CD4-positive, alpha-beta T cell treated with Interleukin-10 for 1 hour (primary cell): Measurements from ENCODE around the gene CD59.
"Not testable (repeated sequence)": the region's sequence is repeated elsewhere in the genome, so short reads cannot be mapped to it uniquely, and the experiment has no call there.

Experiments used
- DNase-seq: peaks from one replicate; pipeline ENCODE4 v3.0.0-alpha.2; 2020

The CD59 gene

DNA sequence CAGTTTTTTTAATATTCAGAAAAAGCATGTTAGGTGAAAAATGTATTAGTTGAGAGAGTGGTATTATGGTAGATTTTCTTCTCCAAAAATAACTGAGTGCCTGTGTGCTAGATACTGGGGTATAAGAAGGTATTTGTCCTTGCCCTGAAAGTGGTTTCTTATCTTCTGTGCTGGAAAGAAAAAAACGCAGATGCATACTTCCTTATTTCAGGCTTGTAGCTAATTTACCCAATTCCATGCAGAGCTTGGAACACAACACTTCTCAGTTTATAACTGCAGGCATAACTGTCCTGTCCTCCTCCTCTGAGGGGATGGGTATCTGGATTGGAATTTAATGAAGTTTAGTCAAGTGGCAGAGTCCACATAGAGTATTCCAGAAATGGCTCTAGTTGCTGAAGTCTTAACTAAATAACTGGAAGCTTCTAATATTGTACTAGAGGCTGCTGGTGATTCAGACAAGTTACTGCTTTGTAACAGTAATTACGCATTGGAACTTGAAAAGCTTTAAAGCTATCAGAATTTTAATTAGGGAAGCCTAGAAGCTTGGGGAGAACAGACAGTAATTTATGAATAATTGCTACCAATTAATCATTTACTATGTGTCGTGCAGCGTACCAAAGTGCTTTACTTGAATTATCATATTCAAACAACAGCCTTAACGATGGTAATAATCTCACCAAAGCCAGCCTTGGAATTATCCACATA lies 22.9 kb downstream of the CD59 start:
- DNase-seq = no peak

DNA sequence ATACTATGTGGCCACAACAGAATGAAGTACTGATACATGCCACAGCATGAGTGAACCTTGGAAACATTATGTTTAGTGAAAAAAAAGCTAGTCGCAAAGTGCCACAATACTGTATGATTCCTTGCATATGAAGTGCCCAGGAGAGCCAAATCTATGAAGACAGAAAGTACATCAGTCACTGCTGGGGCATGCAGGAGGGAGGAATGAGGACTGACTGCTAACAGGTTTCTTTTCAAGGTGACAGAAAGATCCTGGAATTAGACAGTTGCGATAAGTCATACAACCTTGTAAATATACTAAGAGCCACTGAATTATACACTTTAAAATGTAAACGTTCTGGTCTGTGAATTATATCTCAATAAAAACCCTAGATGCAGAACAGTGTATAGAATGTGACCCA lies 23.8 kb downstream of the CD59 start:
- no peak for DNase-seq

DNA sequence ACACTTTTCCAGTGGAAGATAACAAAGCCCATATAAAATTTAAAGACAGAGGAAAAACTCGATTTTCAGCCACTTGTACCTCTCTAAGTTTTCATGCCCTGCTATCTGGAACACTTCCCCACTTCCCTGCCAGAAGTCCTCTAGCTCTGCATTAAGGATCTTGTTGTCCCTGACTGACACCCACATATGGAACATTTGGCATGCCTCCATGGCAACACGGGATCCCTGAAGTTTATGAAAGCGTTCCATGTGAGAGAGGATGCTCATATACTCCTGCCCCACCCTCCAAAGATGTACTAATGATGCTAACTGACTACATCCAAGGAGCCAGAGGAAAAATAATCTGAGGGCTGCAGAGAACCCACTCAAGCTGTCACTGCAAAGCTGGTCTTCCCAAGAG lies 26.8 kb downstream of the CD59 start:
- DNase-seq = no peak

DNA sequence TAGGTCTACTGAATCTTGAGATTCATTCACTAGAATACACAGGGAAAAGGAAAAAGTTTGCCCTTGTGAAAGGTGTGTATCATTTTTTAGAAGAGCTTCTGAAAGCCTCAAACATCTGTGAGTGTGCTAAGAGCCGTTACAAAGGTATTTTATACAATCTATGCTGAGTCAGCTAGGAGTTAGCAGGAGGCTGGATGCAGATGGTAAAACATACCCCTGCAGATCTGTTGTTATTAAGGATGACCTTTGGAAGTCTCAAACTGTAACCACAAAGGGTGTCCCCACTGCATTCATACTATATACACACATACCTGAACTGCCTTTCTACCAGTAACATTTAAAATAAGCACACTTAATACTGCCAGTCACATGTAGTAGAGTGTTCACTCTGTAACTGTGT lies 27.2 kb downstream of the CD59 start:
- no peak for DNase-seq

DNA sequence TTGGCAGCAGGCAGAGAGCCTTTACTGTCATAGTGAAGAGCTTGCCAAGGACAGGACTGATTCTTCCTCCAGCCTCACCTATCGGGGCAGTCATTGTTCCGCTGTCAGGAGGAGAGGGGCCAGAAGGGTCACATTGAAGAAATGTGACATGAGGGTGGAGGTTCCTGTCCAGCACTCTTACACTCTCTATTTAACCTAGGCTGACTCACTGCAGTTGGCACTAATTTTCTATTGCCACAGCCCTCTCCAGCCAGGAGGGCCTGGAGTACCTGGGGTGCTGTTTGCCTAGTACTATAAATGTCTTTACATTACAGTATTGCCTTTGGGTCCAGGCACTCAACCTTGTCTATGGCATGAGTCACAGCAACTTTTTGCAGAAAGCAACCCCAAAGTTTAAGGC lies 28.4 kb downstream of the CD59 start:
- DNase-seq = not testable (repeated sequence)

DNA sequence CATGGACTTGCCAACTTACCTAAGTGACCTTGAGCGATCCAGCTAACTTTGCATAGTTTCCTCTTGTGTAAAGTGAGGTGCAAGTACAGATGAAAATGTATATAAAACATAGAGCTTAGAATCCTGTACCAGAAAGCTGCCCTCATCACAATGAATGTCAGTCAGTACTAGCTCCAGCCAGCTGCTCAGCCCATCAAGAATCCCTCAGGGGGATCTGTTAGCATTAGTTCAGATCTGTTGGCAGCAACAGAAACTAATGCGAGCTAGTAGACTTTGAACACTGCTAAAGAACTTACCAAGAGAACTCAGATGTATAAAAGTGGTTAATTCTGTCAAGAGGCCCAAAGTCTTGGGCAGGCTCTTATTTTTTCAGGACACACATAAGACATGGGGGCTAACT lies 29.3 kb downstream of the CD59 start:
- no peak for DNase-seq

DNA sequence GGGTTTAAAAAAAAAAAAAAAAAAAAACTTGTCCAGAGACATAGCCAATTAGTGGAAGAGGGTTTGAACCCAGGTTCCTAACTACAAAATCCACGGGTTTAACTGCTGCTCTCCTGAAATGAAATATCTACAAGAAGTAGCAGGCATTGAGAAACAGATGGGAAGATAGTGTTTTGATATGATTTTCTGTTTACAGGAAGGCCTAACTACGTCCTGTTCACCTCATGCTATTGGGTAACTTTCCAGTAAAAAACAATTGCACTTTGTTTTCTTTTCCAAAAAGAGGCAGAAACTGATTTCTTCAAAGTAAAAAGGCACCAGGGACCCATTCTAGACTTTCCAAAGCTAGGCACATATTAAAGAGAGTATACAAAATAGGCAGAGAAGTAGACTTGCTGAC lies 29.7 kb downstream of the CD59 start:
- no peak for DNase-seq

DNA sequence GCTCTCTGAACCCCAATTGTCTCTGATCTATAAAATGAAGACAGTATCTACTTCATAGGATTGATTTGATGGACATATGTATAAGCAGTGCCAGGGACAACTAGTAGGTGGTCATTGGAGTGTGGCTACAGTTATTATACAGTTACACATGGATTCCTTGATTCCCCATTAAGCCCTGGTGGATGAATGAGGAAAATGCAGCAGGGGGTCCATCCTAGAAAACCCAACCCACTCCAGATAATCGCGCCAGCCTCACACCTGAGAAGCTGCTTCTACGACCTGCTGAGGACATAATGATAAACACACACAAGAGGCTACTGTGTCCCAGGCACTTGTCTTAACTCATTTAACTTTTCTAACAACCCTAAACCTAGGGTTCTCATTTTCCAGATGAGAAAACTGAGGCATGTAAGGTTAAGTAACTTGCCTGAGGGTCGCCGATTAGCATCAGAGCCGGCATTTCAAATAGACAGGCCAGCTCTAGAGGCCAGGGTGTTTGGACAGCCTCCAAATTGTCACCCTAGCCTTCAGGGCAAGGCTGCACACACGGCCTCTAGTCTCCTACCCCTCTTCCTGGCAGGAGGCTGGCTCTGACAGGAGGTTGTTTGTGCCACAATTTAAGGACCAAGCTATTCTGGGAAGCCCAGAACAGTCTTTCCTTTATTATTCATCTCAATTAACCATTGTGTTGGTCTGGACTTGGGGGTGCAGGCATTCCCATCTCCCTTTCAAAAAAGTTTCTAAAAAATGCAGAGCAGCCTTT lies 31.8 kb downstream of the CD59 start:
- DNase-seq = no peak

DNA sequence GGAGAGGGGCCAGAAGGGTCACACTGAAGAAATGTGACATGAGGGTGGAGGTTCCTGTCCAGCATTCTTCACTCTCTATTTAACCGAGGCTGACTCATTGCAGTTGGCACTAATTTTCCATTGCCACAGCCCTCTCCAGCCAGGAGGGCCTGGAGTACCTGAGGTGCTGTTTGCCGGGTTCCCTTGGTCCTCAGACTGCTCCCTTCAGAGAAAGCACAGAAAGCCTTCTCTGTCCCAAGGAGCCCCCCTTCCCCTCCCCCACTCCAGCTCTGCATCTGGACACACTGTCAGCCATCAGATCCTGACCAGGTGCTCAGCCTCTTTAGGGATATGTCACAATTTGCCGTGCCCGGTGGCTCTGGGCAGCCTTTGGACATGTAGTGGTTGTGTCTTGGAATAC lies 32.4 kb downstream of the CD59 start:
- DNase-seq = no peak

DNA sequence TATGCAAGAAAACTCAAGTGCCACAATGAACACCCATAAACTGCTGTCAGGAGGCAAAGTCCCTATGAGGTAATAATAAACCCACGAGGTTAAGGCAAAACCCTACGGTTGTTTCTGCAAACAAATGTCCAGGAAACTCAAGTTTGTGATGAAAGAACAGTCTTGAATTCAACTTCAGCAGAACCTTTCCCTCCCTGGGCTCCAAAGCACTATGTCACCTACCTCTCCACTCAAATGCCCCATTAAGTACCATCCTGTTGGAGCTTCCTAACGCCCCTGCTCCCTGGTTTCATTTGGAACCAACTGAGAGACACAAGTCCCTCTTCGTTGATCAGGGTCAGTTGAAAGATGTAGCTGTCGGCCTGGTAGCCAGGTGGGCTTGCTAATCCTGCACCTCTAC lies 33.0 kb downstream of the CD59 start:
- DNase-seq = no peak

DNA sequence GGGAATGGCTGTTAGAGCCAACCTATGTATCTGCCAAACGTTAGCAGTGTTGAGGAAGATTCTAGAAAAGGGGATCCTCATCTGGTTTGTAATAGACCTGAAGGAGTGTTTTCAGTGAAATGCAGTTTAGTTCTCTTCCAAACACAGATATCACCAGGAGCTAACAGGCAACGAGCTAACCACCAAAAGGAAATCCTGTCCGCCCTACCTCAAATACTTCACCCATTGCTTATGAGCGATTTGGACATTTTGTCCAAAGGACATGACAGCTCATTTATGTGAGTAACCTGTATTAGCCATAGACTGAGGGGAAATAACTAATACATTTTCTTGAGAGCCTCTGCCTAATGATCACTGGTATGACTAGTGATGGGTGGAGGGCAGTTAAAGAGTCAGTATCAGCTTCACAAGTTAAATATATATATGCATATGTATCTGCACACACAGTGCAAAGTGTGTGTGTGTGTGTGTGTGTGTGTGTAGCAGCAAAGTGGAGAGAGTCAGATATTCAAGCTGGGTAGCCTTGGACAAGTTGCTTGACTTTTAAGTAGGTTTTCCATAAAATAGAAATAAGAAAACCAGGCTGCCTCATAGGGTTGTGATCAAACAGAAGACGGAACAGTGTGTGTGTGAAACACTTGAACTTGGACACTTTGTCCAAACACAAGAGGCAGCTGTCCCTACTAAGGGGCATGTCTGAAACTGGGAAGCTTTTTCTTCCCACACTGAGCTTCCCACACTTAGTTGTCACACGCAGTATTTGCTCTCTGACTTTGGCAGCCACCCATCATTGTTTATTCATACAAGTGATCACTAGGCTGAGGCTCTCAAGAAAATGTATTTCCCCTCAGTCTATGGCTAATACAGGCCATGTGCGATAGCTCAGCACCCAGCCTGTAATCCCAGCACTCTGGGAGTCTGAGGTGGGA lies 34.7 kb downstream of the CD59 start:
- peak; percentile 9 for DNase-seq

DNA sequence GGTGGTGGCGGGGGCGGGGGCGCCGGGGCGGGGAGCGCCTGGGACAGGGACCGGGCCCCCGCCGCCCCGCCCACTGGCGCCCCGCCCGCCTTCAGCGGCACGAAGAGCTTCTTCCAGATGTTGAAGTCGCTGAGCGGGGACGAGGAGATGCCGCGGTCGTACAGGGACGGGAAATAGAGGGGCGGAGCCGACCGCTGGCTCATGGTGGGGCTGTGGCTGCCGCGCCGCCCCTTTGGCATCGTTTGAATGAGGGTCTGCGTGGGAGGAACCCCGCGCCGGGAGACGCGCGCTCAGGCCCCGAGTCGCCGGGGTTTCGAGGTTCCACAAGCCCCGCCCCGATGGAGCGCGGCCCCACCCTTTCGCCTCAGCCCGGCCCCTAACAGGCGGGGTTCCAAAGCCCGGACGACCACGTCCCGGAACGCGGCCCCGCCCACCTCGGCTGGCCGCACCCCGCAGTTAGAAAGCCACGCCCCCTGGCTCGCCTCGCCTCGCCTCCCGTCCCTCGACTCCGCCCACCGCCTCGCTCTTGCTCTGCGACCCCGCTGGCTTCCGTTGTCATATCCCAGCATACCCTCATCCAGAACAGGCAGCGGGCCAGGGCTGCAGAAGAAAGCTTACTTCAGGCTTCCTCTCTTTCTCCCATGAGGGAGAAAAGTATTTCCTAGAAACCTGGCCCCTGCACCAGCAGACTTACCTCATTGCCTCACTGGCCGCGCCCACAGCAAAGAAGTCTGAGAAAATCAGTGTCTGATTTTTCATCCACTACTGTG lies 35.5 kb downstream of the CD59 start, which contains the start of gene C11orf91:
Gene C11orf91, minus strand, starts transcription at position 325 of the 770 bp plus-strand sequence. Its CDS starts 86 bp downstream, at position 239.
- peak; percentile 95 for DNase-seq

DNA sequence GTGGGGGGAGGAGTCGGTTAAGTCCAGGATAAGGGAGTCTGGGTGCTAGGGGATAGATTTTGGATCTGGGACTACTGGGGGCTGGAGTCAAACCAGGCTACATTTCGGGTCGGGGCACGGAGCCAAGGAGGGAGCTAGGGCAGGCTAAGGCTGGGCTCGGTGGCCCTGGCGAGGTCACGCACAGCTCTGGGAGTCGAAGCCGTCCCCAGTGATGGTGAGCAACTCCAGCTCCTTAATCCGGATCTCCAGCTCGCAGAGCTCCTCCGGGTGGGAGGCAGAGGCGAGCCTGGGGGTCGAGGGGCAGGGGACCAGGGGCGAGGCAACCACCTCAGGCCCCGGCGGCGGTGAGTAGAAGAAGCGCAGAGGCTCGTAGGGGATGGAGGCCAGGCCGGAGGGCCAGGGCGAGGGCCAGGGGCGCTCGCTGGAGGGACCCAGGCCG lies 36.1 kb downstream of the CD59 start:
- DNase-seq = no peak

DNA sequence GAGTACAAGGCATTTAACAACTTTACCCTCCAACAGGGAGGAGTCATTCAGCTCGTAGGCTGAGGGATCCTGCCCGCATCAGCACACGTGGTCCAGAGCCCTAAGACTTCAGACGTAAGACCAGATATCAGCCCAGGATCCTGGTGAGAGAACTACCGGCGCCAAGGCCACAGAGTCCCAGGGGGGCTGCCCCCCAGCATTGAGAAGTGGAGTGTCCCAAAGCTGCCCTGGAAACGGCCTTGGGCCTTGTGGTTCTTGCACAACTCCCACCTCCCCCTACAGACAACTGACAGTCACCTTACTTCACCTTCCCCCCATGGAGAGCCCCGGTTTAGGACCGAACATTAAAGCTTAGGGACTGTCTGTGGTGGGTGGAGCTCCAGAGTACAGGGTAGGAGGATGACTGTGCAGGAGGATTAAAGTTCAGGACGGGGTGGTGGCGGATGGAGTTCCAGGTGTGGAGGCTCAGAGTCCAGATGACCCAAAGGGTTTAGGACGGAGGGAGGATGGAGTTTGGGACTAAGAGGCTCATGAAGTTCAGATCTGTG lies 36.6 kb downstream of the CD59 start:
- DNase-seq = no peak

DNA sequence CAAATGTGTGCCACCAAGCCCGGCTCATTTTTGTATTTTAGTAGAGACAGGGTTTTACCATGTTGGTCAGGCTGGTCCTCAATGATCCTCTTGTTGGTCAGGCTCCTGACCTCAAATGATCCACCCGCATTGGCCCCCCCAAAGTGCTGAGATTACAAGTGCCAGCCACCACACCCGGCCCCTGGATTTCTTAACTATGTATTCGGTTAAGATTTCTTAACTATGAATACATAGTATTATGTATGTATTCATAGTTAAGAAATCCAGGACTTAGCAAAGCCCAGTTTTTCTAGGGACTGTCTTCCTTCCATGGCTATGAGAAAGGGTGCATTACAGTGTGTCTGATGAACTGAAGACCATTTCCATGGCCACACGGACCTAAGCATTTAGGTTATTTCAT lies 37.3 kb downstream of the CD59 start:
- DNase-seq = no peak

DNA sequence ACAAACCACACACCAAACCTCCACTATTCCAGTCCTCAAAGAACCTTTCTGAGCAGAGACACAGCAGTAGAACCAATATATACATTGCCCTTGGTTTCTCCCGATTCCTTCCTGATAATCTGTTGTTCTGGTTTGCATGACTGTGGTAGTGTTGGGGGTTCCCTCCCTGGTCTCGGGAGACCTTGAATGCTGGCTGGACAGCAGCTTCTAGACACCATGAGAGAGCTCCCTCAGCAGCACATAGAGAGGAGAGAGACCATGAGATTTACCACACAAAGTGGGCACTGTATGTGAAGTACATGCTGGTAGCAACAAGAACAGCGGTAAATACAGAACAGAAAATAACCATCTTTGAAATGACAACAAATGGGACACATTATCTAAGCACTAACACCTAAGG lies 38.2 kb downstream of the CD59 start:
- no peak for DNase-seq

DNA sequence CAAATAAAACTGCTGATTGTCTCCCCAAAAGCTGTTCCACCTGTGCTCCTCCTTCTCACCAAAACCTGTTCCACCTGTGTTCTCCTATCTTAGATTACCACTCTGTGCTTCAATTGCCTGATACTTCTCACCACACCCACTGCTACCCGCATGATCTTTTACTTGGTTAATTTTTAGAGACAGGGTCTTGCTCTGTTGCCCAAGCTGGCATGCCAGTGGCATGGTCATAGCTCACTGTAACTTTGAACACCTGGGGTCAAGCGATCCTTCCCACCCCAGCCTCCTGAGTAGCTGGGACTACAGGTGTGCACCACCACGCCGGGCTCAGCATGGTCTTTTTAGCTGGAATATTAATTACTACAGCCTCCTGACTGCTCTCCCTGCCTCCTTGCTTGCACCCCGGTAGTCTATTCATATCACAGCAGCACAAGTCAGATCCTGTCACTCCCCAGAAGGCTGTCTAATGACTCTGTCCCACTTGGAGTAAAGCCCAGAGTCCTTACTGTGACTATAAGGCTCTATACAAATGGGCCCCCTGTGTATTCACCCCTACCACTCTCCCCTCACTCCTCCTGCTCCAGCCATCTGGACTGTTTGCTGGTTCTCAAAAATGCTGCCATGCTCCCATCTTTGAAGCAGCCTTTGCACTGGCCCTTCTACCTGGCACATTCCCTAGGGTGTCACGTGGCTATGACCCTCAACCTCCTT lies 39.1 kb downstream of the CD59 start:
- DNase-seq = no peak

DNA sequence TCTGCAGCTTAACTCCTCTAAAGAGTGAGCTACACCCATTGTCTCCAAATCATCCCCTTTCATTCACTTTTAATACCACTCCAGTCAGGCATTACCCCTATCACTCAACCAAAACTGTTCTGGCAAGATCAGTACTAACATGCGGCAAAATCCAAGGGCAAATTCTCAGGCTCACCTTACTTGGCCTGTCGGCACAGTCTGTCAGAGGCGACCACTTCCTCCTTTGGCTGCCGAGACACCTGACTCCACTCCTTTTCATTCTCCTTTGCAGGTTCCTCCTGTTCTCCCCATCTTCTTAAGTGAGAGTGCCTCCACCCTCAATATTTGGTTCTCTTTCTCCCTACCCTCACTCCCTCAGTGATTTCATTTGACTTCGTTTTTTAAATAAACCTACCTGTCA lies 39.8 kb downstream of the CD59 start:
- no peak for DNase-seq

DNA sequence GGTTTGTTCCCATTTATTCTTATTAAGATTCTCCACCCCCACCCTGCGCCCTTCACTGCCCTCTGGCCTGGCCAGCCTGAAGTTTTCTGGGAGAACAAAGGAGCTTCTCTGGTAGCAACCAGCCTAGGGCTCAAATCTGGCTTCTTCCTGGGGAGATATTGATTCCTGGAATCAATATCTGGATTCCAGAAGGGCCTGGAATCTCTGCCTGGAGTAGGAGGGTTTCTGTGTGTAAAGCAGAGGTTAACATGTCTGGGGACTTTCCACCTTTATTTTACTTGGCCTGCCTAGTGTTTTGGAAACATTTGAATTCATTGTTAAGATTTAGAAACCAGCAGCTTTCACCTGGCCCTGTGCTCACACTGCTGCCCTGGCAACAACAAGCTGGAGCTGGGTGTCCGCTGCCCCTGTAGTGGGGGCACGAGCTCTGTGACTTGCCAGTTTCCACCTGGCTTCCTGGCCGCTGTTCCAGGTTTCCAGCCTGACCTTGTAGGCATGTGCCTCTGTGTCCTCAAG lies 41.1 kb downstream of the CD59 start:
- no peak for DNase-seq

DNA sequence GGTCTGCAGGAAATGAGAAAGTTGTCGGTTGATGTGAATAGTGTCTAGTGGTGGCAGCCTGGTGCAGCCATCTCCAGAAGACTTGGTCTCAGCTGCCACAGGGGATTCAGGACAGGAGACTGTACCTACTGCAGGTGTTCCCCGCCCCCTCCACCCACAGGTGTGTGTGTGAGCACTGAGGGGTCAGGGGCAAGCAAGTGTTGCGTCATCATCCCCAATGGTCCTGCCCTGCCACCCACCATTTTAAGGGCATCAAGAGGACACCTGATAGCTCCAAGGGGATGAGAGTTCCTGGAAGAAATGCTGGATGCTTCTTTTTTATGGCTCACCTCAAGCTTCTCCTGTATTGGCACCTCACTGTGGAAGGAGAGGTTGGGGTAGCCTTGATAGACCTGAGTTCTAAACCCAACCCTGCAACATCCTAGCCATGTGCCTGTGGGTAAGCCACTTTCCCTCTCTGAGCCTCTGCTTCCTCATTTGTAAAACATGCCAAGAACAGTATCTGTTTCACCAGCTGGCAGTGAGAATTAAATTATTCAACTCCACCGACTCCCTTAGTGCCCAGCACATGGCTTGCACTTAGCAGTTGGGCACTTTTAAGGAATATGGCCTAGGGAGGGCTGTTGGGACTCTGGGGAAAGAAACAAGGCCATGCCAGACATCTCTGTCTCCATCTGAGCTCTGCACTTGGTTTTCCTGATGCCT lies 41.7 kb downstream of the CD59 start:
- no peak for DNase-seq

DNA sequence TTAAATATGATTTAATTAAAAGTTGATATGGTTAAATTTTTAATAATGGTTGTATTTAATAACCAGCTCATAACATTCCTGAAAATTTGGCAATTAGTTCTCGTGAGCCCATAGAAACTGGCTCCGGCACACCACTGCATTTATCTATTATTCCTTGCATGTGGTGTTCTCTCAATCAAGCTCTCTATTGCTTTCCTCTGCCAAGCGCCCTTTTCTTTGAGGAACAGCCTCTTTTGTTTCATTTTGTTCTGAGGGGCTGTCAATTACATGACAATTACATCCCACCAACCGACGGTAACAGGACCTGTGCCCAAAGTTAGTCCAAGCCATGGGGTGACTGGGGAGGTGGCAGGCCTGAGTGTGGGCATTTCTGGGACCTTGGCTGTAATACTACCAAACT lies 43.7 kb downstream of the CD59 start:
- no peak for DNase-seq
